HG02870 (cell line): ENCODE data around the gene CRISPLD2.

Experiments used
- ATAC-seq: cut with Tn5 transposase; IDR thresholded peaks from one replicate; pipeline ENCODE4 v1.9.1; 2021; ENCODE audit warnings: mild to moderate bottlenecking, moderate library complexity; ENCODE audit not compliant: unreplicated experiment

CRISPLD2 gene

GRCh38 chr16:84947996-84948850, 128.4 kb downstream of the CRISPLD2 start:
- no peak for ATAC-seq

- no peak for ATAC-seq
These were observed 129.2 kb downstream of the CRISPLD2 start for GRCh38 chr16:84948851-84949610.

- no peak for ATAC-seq
These were observed 130.1 kb downstream of the CRISPLD2 start for GRCh38 chr16:84949772-84950436.

- ATAC-seq, result no peak
These were observed 131.1 kb downstream of the CRISPLD2 start for GRCh38 chr16:84950906-84951305.

GRCh38 chr16:84952335-84953189, 132.8 kb downstream of the CRISPLD2 start:
- ATAC-seq, result no peak

- ATAC-seq, result no peak
These were observed 133.5 kb downstream of the CRISPLD2 start for GRCh38 chr16:84953190-84953746.

GRCh38 chr16:84955427-84955826, 135.6 kb downstream of the CRISPLD2 start:
- no peak for ATAC-seq

- ATAC-seq, result no peak
These were observed 137.4 kb downstream of the CRISPLD2 start for GRCh38 chr16:84957192-84957591.

GRCh38 chr16:84957792-84958191, 138.0 kb downstream of the CRISPLD2 start:
- ATAC-seq, result no peak
